Thyroid gland (tissue), 4 donors: Measurements from ENCODE around the gene SDSL. TPM values are rescaled to one million over a fixed set of nuclear protein-coding genes. Genes with fewer than 3 reads are reported as not detected.
A peak's percentile ranks its signal among the peaks of the same experiment; 100 is the strongest.

Experiments used
- DNase-seq, 2 donors: peaks; one replicate each; pipeline ENCODE4 v3.0.0-alpha.2; 2019
- H3K27ac ChIP-seq, 3 donors: fragments of 200-600 bp; sonication (generic); 1 replicate in 2 of 3; 2 replicates in 1 of 3; pipeline ENCODE4 v1.5.1; 2016 to 2019; ENCODE audit warnings: mild to moderate bottlenecking in 1 of 3, moderate library complexity in 1 of 3
- H3K27me3 ChIP-seq: fragments of 200-600 bp; sonication (generic); one replicate; pipeline ENCODE4 v1.5.1; 2019
- H3K36me3 ChIP-seq, 2 donors: fragments of 200-600 bp; sonication (generic); one replicate each; pipeline ENCODE4 v1.5.1; 2016 to 2019
- H3K4me1 ChIP-seq, 2 donors: fragments of 200-600 bp; sonication (generic); one replicate each; pipeline ENCODE4 v1.5.1; 2017 to 2019
- H3K4me3 ChIP-seq, 3 donors: fragments of 200-600 bp; sonication (generic); replicated peaks in 1 of 3; 1 replicate in 2 of 3; 2 replicates in 1 of 3; pipeline ENCODE4 v1.5.1; 2016; ENCODE audit warnings: mild to moderate bottlenecking in 1 of 3
- H3K9me3 ChIP-seq: fragments of 200-600 bp; sonication (generic); one replicate; pipeline ENCODE4 v1.5.1; 2017
- CTCF ChIP-seq, 6 experiments: fragments of 200-600 bp in 3 of 6; fragments of 450-650 bp in 3 of 6; sonication (generic) in 3 of 6; IDR thresholded peaks; one replicate each; pipeline ENCODE4 v1.5.1; 2016 to 2019; ENCODE audit warnings: antibody characterized with exemption in 6 of 6, mild to moderate bottlenecking in 2 of 6, inconsistent platforms in 1 of 6, moderate library complexity in 1 of 6
- POLR2A ChIP-seq, 2 donors: fragments of 450-650 bp; IDR thresholded peaks; one replicate each; pipeline ENCODE4 v1.6.1; 2017; ENCODE audit warnings: antibody characterized with exemption in 2 of 2, mild to moderate bottlenecking in 2 of 2, moderate library complexity in 1 of 2
- WGBS, 2 donors: methylation state at CpG; one replicate each; pipeline ENCODE4 v1.1.5; 2017; 5-methylcytosine and 5-hydroxymethylcytosine counted together
- intact Hi-C: fragments of 100-400 bp; cut with DNase I; formaldehyde crosslinking; loops from one replicate; pipeline ENCODE4 v1.15.1; 2023
- total RNA-seq, 4 donors: library from RNA; depleted of rRNA; stranded (reverse); fragments of >200 nt; gene quantifications; one replicate each; pipeline ENCODE4 v1.2.3, GENCODE V29; 2016

The SDSL gene
- total RNA-seq, 4 donors from 2014 or later, result 13.6 to 42.2 (median 27.5) TPM

- intact Hi-C loops, result no loop called here
- no peak overlapping the region for H3K4me3 ChIP-seq
- no peaks in the 10 kb centered on the region for H3K9me3 ChIP-seq
- peaks cover 12 to 35% of the 10 kb centered on the region in 2 donors for H3K4me1 ChIP-seq
- no peak for DNase-seq
- peak overlapping the region in 1 of 3 donors; percentile 50 for H3K27ac ChIP-seq
- no peaks in the 10 kb centered on the region for H3K27me3 ChIP-seq
- no peaks in the 10 kb centered on the region for H3K36me3 ChIP-seq
- no peak for TF ChIP-seq POLR2A (IDR thresholded peaks at IDR 0.05)
- TF ChIP-seq CTCF (IDR thresholded peaks at IDR 0.05), result no peak
- WGBS, 2 donors, result 91% methylated on average over 11 of the region's 11 CpGs
These were observed 13.4 kb upstream of the SDSL start for GRCh38 chr12:113408756-113409298.

GRCh38 chr12:113409462-113410124 is 12.6 kb upstream of the SDSL start:
- no peak for DNase-seq
- WGBS, 2 donors, result 83 to 89% methylated on average over 8 to 9 of the region's 9 CpGs
- no peaks in the 10 kb centered on the region for H3K9me3 ChIP-seq
- TF ChIP-seq CTCF (IDR thresholded peaks at IDR 0.05), result no peak
- TF ChIP-seq POLR2A (IDR thresholded peaks at IDR 0.05), result no peak
- intact Hi-C loops, result no loop called here
- H3K36me3 ChIP-seq, result no peaks in the 10 kb centered on the region
- H3K4me1 ChIP-seq, result peaks cover 9 to 31% of the 10 kb centered on the region in 2 donors
- H3K4me3 ChIP-seq, result no peak overlapping the region
- no peak overlapping the region for H3K27ac ChIP-seq
- no peaks in the 10 kb centered on the region for H3K27me3 ChIP-seq

GRCh38 chr12:113413488-113413939 is 8.7 kb upstream of the SDSL start:
- TF ChIP-seq CTCF (IDR thresholded peaks at IDR 0.05) (no peak), POLR2A (IDR thresholded peaks at IDR 0.05) (no peak)
- Histone ChIP-seq H3K4me1 (peaks cover under 1 to 14% of the 10 kb centered on the region in 2 donors), H3K27ac (peak overlapping the region in 1 of 3 donors; percentile 5), H3K36me3 (no peaks in the 10 kb centered on the region), H3K4me3 (no peak overlapping the region), H3K9me3 (no peaks in the 10 kb centered on the region), H3K27me3 (no peaks in the 10 kb centered on the region)
- intact Hi-C loops, result no loop called here
- 49 to 53% methylated on average over 10 to 11 of the region's 11 CpGs for WGBS, 2 donors
- peak; percentile 61 to 72 for DNase-seq

GRCh38 chr12:113414519-113415038 is 7.6 kb upstream of the SDSL start:
- no peak for DNase-seq
- Histone ChIP-seq H3K36me3 (no peaks in the 10 kb centered on the region), H3K27ac (no peak overlapping the region), H3K27me3 (no peaks in the 10 kb centered on the region), H3K4me3 (no peak overlapping the region), H3K9me3 (no peaks in the 10 kb centered on the region), H3K4me1 (peaks cover 0 to 20% of the 10 kb centered on the region in 2 donors)
- intact Hi-C loops, result no loop called here
- TF ChIP-seq POLR2A (IDR thresholded peaks at IDR 0.05) (no peak), CTCF (IDR thresholded peaks at IDR 0.05) (no peak)
- 90 to 91% methylated on average over 9 of the region's 9 CpGs for WGBS, 2 donors
